KMS-11 (cell line): ENCODE data around the gene TBCD.

ENCODE experiments used
- H2AFZ ChIP-seq: fragments of 200-600 bp; sonication (generic); 2 replicates; pipeline ENCODE4 v1.6.1; 2016; ENCODE audit warnings: antibody characterized with exemption, mixed run types, low read depth
- H3K27ac ChIP-seq: fragments of 200-600 bp; sonication (generic); 2 replicates; pipeline ENCODE4 v1.6.1; 2016; ENCODE audit warnings: mild to moderate bottlenecking, mixed run types
- H3K27me3 ChIP-seq: fragments of 200-600 bp; sonication (generic); 2 replicates; pipeline ENCODE4 v1.6.1; 2017; ENCODE audit warnings: mild to moderate bottlenecking, low read depth, mixed run types, moderate library complexity; ENCODE audit not compliant: insufficient read depth
- H3K36me3 ChIP-seq: fragments of 200-600 bp; sonication (generic); 2 replicates; pipeline ENCODE4 v1.6.1; 2017; ENCODE audit warnings: mild to moderate bottlenecking, mixed run types; ENCODE audit not compliant: insufficient read depth
- H3K4me1 ChIP-seq: fragments of 200-600 bp; sonication (generic); 2 replicates; pipeline ENCODE4 v1.6.1; 2016; ENCODE audit warnings: mild to moderate bottlenecking, low read depth, mixed run types; ENCODE audit not compliant: poor library complexity, severe bottlenecking
- H3K4me2 ChIP-seq: fragments of 200-600 bp; sonication (generic); 2 replicates; pipeline ENCODE4 v1.7.0; 2016; ENCODE audit warnings: mild to moderate bottlenecking, mixed run types
- H3K4me3 ChIP-seq: fragments of 200-600 bp; sonication (generic); IDR thresholded peaks from 2 replicates; pipeline ENCODE4 v1.6.1; 2017; ENCODE audit warnings: low read depth, low read length, mixed read lengths; ENCODE audit not compliant: insufficient read depth
- H3K79me2 ChIP-seq: fragments of 200-600 bp; sonication (generic); 2 replicates; pipeline ENCODE4 v1.6.1; 2016; ENCODE audit warnings: low read depth, mixed run types; ENCODE audit not compliant: insufficient read depth
- H3K9ac ChIP-seq: fragments of 200-600 bp; sonication (generic); 2 replicates; pipeline ENCODE4 v1.6.1; 2016; ENCODE audit warnings: mild to moderate bottlenecking, mixed run types
- H4K20me1 ChIP-seq: fragments of 200-600 bp; sonication (generic); 2 replicates; pipeline ENCODE4 v1.6.1; 2016; ENCODE audit warnings: mild to moderate bottlenecking, mixed run types; ENCODE audit not compliant: insufficient read depth
- TF ChIP-seq, protein P1 (sequence below): fragments of 200-600 bp; sonication (generic); conservative IDR thresholded peaks from 2 replicates; pipeline ENCODE4 v1.6.1; 2017; ENCODE audit warnings: low read depth, mild to moderate bottlenecking, antibody characterized with exemption, low read length, moderate library complexity, mixed read lengths

Gene TBCD

GRCh38 chr17:82865274-82865673 is 113.4 kb downstream of the TBCD start:
- no peaks in the 10 kb centered on the region for H3K27me3 ChIP-seq
- no peak overlapping the region for H3K4me3 ChIP-seq
- H2AFZ ChIP-seq = no peak overlapping the region
- H4K20me1 ChIP-seq = no peaks in the 10 kb centered on the region
- H3K9ac ChIP-seq = peak overlapping the region; percentile 72; the same call in 1 of the 2 replicates
- no peaks in the 10 kb centered on the region; the same call in 1 of the 2 replicates for H3K36me3 ChIP-seq
- TF ChIP-seq, protein P1, sequence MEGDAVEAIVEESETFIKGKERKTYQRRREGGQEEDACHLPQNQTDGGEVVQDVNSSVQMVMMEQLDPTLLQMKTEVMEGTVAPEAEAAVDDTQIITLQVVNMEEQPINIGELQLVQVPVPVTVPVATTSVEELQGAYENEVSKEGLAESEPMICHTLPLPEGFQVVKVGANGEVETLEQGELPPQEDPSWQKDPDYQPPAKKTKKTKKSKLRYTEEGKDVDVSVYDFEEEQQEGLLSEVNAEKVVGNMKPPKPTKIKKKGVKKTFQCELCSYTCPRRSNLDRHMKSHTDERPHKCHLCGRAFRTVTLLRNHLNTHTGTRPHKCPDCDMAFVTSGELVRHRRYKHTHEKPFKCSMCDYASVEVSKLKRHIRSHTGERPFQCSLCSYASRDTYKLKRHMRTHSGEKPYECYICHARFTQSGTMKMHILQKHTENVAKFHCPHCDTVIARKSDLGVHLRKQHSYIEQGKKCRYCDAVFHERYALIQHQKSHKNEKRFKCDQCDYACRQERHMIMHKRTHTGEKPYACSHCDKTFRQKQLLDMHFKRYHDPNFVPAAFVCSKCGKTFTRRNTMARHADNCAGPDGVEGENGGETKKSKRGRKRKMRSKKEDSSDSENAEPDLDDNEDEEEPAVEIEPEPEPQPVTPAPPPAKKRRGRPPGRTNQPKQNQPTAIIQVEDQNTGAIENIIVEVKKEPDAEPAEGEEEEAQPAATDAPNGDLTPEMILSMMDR = no peak
- peaks cover 15% of the 10 kb centered on the region; the same call in 1 of the 2 replicates for H3K79me2 ChIP-seq
- H3K4me1 ChIP-seq = peaks cover 71% of the 10 kb centered on the region
- H3K4me2 ChIP-seq = peak overlapping the region; percentile 99
- H3K27ac ChIP-seq = peak overlapping the region; percentile 97

GRCh38 chr17:82865774-82866395 is 114.0 kb downstream of the TBCD start:
- H3K27ac ChIP-seq = peak overlapping the region; percentile 97
- H3K79me2 ChIP-seq = peaks cover 15% of the 10 kb centered on the region; the same call in 1 of the 2 replicates
- H3K4me3 ChIP-seq = no peak overlapping the region
- no peaks in the 10 kb centered on the region; the same call in 1 of the 2 replicates for H3K36me3 ChIP-seq
- H3K27me3 ChIP-seq = no peaks in the 10 kb centered on the region
- H2AFZ ChIP-seq = no peak overlapping the region
- TF ChIP-seq, protein P1 = no peak
- H4K20me1 ChIP-seq = no peaks in the 10 kb centered on the region
- peak overlapping the region; percentile 99 for H3K4me2 ChIP-seq
- peak overlapping the region; percentile 72; the same call in 1 of the 2 replicates for H3K9ac ChIP-seq
- H3K4me1 ChIP-seq = peaks cover 69% of the 10 kb centered on the region

GRCh38 chr17:82866590-82867191 is 114.8 kb downstream of the TBCD start:
- peak overlapping the region; percentile 99; the same call in 1 of the 2 replicates for H3K4me2 ChIP-seq
- TF ChIP-seq, protein P1 = no peak
- no peaks in the 10 kb centered on the region; the same call in 1 of the 2 replicates for H3K36me3 ChIP-seq
- no peak overlapping the region for H3K4me3 ChIP-seq
- H3K79me2 ChIP-seq = peaks cover 15% of the 10 kb centered on the region; the same call in 1 of the 2 replicates
- H4K20me1 ChIP-seq = no peaks in the 10 kb centered on the region
- peaks cover 61% of the 10 kb centered on the region for H3K4me1 ChIP-seq
- H3K9ac ChIP-seq = peak overlapping the region; percentile 72; the same call in 1 of the 2 replicates
- peak overlapping the region; percentile 97 for H3K27ac ChIP-seq
- H3K27me3 ChIP-seq = no peaks in the 10 kb centered on the region
- no peak overlapping the region for H2AFZ ChIP-seq

GRCh38 chr17:82867763-82868325 is 116.0 kb downstream of the TBCD start:
- no peak overlapping the region for H3K4me3 ChIP-seq
- no peaks in the 10 kb centered on the region; the same call in 1 of the 2 replicates for H3K36me3 ChIP-seq
- H3K9ac ChIP-seq = no peak overlapping the region
- H4K20me1 ChIP-seq = no peaks in the 10 kb centered on the region
- H2AFZ ChIP-seq = no peak overlapping the region
- H3K27me3 ChIP-seq = no peaks in the 10 kb centered on the region
- H3K27ac ChIP-seq = no peak overlapping the region
- peak overlapping the region; percentile 99; the same call in 1 of the 2 replicates for H3K4me2 ChIP-seq
- TF ChIP-seq, protein P1 = no peak
- peaks cover 15% of the 10 kb centered on the region; the same call in 1 of the 2 replicates for H3K79me2 ChIP-seq
- peaks cover 49% of the 10 kb centered on the region for H3K4me1 ChIP-seq
